ENCODE data around the gene NDUFA7.
"Not testable (repeated sequence)": the region's sequence is repeated elsewhere in the genome, so short reads cannot be mapped to it uniquely, and the experiment has no call there.

Gene NDUFA7

DNA sequence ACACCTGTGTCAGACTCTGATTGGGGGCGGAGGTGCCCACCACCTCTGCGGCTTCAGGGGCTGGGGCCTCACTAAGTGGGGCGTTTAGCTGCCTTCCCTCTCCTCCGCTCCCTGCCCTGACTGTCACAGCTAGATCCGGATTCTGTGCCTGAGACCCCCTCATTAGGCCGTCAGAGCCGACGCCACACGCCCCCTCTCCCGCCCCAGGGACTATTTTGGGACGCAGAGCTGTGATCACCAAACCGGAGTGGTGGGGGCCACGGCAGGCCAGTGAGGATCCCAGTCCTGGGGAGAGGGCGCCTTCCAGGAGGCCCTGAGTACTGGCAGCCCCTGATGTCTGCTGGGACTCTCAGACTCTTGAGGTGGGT, 21.1 kb upstream of the NDUFA7 start:
- in situ Hi-C loops (cut with MboI; ENCODE audit: low sequenced_read_pairs): no loop called here

DNA sequence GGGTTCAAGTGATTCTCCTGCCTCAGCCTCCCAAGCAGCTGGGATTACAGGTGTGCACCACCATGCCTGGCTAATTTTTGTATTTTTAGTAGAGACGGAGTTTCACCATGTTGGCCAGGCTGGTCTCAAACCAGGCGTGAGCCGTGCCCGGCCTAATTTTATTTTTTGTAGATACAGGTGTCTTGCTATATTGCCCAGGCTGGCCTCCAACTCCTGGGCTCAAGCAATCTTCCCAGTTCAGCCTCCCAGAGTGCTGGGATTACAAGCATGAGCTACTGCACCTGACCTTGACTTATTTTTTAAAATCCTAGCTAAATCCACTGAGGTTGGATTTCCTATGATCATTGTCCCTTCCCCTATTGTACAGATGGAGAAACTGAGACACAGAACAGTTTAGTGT, 20.3 kb upstream of the NDUFA7 start:
- in situ Hi-C loops (cut with MboI; ENCODE audit: low sequenced_read_pairs): not testable (repeated sequence)

DNA sequence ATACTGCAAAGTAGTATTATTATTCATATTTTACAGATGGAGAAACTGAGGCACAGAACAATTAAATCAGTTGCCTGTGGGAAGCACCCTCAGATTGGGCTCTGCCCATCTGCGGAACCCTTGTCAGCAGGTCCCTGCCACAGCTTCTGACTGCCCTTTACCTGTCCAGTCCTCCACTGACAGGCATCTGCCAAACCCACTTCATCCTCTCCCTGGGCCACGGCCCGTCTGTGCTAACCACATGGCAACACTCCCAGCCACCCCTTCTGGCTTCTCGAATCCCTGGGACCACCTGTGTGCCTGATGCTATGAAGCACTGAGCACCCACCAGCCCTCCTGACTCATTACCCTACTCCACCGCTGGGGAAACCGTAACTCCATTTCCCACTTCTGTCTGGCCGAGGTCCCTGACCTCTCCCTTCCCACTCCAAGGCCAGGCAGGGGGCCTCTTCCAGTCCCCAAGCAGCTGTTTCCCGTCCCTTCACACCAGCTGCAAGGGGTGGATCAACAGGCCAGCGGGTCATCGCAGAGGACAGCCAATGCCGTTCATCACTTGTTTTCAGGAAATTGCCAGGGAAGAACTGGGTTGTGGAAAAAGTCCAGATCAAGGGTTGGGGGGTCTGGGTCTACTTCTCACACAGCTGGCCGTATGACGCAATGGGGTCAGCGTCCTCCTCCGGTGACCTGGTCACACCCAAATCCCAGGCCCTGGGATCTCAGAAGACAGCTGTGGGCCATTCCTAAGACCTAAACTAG, 19.3 kb upstream of the NDUFA7 start:
- in situ Hi-C loops (cut with MboI; ENCODE audit: low sequenced_read_pairs): no loop called here

DNA sequence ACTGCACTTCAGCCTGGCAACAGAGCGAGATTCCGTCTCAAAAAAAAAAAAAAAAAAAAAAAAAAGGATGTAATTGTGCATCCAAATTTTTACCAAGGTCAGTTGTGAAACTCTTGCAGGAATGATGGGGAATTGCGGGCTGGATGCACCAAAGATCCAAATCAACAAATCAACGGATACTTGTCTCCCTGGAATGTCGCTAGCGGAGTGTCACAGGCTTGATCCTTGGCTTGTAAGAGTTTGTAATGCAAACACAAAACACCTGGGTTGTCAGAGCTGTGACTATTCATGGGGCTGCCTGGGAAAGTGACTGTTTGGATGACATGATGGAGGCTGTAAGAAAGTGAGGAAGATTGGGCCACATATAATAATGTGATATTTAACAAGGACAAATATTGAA, 17.7 kb upstream of the NDUFA7 start:
- in situ Hi-C loops (cut with MboI; ENCODE audit: low sequenced_read_pairs): no loop called here

DNA sequence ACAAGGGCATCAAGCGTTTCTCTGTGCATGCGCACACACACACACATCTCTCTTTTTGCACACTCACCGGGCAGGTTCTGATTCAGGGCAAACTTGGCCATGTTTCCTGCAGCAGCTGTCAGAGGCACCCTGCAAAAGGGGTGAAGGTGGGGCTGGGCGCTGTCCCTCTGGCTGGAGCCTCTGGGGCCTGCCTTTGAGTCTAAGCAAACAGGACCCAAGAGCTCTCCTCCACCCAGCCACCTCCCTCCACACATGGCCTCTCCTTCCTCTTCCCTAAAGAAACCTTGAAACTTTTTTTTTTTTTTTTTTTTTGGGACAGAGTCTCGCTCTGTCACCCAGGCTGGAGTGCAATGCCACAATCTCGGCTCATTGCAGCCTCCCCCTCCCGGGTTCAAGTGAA, 16.6 kb upstream of the NDUFA7 start:
- in situ Hi-C loops (cut with MboI; ENCODE audit: low sequenced_read_pairs): no loop called here

DNA sequence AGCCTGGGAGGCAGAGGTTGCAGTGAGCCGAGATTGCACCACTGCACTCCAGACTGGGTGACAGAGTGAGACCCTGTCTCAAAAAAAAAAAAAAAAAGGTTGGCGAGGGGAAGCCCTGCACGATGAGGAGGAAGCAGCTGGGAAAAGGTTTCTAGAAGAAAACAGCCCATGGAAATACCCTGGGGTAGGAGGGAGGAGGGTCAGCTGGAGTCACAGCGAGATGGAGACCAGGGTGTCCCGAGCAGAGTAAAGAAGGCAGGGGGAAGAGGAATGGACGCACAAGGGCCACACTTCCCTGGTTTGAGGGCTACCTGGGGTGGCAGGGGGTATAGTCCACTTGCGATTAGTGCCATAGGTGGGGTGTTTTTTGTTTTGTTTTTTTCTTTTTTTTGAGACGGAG, 15.5 kb upstream of the NDUFA7 start:
- in situ Hi-C loops (cut with MboI; ENCODE audit: low sequenced_read_pairs): no loop called here

DNA sequence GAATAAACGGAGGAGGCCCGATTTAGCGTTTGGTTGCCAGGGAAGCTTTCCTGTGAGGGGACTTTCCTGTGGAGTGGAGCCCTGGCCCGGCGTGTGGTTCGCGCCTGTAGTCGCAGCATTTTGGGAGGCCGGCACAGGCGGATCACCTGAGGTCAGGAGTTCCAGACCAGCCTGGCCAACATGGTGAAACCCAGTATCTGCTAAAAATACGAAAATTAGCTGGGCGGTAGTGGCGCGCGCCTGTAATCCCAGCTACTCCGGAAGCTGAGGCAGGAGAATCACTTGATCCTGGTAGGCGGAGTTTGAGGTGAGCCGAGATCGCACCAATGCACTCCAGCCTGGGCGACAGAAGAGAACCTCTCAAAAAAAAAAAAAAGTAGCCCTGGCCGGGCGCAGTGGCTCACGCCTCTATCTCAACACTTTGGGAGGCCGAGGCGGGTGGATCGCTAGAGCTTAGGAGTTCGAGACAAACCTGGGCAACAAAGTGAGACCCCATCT, 14.9 kb upstream of the NDUFA7 start:
- in situ Hi-C loops (cut with MboI; ENCODE audit: low sequenced_read_pairs): no loop called here

DNA sequence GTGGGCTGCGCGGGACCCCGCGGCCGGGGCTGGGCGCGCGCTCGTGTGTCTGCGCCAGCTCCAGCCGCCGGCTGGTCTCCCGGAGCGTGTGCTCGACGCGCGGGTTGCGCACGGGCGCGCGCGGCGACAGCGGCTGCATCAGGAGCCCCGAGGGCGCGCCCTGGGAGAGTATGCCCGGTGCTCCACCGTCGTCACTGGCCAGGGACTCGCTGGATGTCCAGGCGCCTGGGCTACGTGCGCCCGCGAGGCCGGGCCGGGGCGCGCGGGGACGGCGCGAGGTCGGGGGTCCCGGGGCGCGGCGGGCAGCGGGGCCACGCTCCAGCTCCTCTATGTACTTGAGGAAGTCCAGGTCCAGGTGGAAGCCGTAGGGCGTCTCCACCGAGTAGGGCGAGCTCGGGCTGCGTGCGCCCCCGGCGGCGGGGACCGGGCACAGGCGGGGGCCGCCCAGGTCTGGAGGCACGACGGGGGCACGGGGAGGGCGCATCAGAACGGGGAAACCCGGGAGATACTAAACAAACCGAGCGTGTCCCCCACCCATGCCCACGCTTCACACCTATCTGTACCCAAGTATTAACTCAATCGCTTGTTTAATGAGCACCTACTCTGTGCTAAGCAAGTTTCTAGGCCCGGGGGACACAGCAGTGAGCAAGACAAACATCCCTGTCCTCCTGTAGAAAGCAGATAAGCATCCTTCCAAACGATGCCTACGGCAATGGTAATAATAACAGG, 14.3 kb upstream of the NDUFA7 start:
- in situ Hi-C loops (cut with MboI; ENCODE audit: low sequenced_read_pairs): no loop called here

DNA sequence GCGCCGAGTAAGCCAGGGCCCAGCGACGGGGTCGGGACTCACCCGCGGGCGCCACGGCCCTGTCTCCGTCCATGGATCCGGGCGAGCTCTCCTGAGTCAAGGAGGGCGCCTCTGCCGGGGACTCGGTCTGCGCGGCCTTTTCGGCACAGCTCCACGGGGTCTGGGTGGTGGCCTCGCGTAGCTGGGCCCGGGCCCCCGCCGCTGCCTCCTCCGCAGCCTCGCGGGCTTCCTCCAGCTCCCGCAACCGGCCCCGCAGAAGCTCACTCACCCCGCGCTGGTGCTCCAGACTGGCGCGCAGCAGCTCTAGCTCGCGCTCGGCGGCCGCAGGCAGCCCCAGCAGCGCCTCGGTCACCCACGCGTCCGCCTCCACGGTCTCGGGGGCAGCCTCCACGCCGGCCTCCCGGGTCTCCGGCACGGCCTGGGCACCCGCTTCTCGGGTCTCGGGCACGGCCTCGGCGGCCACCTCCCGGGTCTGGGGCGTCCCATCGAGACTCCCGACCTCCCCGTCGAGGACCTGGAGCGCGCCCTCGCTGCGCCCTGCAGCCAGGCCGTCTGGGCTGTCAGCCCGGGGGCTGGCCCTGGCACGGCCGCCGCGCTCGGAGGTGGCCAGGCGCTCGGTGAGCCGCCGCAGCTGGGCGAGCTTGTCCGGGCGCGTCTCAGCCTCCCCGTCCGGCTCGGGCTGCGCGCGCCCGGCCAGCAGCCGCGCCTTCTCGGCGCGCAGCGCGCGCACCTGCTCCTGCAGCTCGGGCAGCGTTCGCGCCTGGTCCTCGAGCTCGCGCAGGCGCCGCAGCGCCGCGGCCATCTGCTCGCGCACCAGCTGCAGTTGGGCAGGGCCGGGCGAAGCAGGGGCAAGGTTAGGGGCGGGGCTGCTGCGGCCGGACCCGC, 13.5 kb upstream of the NDUFA7 start:
- in situ Hi-C loops (cut with MboI; ENCODE audit: low sequenced_read_pairs): no loop called here

DNA sequence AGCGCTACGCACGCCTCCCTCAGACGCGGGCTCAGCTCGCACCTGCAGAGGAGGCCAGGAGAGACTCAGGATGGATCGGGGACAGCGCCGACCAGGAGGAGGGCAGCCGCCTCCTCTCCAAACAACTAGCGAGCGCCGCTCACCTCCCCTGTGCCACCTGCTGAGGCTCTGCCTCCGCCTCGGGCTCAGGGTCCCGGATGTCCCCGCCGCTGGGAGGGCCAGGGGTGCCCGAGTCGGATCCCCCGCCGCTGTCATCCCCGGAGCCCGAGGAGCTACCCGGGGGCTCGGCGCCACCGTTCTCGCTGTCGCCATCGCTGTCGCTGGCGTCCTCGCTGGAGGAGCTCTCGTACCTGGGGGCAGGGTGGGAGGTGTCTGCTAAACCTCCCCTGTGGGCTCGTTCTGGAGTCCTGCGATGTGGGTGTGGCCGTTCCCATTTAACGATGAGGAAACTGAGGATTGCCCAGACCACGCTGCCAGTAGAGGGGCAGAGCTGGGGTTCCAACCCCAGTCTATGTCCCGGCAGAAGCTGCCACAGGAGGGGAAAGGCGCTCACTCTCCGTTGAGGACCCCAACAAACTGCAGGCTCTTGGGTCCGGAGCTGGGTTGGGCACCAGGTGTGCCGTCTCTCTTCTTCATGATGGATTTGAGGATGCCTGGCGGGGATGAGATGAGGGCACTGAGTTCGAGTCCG, 12.7 kb upstream of the NDUFA7 start:
- in situ Hi-C loops (cut with MboI; ENCODE audit: low sequenced_read_pairs): no loop called here

DNA sequence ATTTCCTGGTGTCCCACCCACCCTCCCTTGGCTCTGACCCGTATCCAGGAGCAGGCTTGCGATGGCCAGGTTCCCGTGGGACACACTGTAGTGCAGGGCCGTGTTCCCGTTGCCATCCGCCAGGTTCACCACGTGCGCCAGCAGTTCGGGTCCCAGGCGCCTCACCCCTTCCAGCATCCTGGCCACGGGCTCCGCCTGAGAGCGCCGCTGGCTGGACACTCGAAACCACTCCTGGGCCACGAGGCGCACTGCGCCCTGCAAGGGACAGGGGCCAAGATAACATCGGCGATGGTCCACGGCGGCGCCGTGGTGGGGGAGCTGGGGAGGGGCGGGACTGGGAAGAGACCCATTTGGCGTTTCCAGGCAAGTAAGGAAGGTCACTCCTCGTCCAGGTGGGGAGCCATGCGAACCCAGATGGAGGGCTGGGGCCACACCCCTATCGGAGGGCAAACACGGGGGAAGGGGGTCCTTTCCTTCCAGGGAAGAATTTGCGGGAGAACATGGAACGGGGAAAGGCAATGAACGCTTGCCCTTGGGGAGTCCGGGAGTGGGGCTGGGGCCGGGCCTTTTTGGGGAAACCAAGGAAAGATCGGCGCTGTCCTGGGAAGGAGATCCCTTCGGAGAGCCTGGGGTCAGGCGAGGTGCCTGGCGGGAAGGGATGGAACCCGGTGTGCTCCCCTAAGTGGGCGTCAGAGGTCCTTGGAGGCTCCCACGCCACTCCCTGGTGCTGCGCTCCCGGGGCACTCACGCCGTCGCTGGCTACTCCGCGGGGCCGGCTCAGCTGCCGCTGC, 12.0 kb upstream of the NDUFA7 start:
- in situ Hi-C loops (cut with MboI; ENCODE audit: low sequenced_read_pairs): no loop called here

DNA sequence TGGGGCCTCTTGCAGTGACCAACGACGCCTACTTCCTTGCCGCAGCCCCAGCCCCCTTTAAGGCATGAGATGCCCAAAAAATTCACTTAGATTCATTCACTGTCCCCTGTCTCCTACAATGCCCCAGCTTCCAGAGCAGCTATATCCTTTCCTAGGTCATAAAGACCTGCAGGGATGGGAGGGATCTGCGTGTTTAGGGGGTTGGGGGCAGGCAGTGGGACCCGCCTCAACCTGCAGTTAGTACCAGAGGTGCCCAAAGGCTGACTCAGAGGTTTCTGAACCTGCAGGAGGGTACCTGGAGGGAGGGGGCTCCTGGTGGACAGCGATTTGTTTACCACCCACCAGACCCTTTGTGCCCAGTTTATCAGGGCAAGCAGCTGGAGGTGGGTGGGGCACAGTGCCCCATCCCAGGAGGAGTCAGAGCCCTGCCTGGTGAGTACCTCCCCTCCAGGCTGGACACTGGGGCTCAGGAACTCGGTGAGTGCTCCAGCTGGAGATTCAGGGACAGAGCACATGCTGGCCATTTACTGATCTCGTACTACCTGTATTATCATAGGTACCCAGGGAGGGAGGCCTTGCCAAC, 10.2 kb upstream of the NDUFA7 start:
- in situ Hi-C loops (cut with MboI; ENCODE audit: low sequenced_read_pairs): no loop called here

DNA sequence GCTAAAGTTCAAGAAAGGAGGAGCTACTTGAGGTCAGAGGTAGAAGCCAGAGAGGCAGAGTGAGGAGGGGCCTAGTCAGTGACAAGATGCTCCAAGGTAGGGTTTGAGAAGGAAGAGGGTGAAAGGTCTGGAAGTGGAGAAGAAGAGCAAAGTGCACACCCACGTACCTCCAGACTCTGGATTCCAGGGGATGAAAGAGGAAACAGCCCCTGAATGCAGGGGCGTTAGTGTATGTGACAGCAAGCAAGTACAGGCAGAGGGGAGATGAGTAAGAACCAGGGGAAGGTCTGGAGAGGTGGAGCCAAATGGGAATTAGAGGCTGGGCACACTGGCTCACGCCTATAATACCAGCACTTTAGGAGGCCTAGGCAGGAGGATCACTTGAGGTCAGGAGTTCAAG, 8.8 kb upstream of the NDUFA7 start:
- in situ Hi-C loops (cut with MboI; ENCODE audit: low sequenced_read_pairs): no loop called here

DNA sequence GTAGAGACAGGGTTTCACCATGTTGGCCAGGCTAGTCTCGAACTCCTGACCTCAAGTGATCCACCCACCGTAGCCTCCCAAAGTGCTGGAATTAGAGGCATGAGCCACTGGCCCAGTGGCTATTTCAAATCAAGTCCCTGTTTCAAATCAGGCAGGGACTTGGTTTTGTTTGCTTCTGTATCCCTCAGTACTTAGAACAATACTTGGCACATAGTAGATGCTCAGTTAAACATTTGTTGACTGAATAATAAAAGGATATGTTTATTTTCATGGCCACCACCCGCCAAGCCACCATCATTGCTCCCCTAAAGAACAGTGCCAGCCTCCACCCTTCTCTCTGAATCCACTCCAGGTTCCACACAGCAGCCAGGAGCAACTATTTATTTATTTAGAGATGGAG, 4.3 kb upstream of the NDUFA7 start:
- in situ Hi-C loops (cut with MboI; ENCODE audit: low sequenced_read_pairs): no loop called here

DNA sequence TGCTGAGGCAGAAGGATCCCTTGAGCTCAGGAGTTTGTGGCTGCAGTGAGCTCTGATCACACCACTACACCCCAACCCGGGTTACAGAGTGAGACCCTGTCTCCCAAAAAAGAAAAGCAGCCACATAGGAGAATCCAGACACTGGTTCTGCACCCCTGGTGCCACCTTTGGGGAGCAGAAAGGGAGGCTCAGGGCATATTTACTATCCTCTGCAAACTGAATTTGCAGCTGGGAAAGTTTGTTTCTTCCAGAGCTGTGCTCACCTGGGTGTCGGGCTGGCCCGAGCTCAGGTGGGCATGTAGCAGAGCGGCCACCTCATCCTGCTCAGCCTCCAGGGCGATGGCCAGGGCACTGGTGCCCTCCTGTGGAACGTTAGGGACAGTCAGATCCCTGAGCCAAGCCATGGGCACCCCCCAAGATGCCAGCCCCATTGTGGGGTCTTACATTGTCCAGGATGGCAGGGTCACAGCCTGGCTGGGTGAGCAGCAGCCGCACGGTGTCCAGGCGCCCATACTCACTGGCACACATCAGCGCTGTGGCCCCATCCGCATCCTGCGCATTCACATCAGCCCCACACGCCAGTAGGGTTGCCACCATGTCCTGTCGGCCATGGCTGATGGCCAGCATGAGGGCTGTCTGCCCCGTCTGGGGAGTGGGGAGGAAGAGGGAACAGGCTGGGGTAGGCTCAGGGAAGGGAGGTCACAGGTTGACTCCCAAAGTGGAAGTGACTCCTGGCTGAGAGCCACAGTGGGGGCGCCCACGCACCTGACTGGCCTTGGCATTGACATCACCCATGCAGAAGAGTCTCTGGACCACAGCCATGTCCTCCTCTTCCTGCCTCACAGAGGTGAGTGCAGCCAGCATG, 3.2 kb upstream of the NDUFA7 start:
- in situ Hi-C loops (cut with MboI; ENCODE audit: low sequenced_read_pairs): no loop called here

DNA sequence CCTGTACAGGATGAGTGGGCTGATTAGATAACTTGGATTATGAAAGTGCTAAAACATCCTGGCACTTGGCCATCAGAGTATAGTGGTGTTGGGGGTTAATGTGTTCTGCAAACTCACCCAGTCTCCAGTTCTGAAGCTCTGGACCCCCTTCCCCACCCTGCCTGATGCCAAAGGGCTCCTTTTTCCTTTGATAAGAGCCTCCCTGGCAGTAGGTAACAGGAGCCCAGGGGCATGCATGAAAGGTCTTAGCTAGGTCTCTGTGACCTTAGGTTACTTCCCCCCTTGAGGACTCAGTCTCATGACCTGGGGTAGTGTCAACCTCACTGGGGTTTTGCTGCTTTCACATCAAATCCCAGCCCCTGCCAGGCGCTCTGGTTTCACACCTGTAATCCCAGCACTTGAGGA, 2.6 kb upstream of the NDUFA7 start:
- in situ Hi-C loops (cut with MboI; ENCODE audit: low sequenced_read_pairs): no loop called here

DNA sequence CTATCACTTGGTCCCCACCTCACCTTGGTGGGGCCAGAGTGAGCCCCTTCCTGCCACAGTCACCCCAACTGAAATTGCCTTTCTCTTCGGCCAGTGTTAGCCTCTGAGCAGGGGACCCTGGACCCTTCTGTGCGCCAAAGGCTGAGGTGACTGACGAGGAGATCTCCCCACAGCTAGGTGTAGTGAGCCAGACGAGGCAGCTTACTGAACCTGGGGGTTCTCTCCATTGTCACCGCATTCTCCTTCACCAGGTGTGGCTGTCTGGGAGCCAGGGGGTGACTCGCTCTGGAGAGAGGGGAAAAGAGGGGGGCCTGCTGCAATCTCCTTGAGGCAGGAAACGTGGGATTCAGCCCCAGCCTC, 1.4 kb upstream of the NDUFA7 start:
- in situ Hi-C loops (cut with MboI; ENCODE audit: low sequenced_read_pairs): no loop called here

DNA sequence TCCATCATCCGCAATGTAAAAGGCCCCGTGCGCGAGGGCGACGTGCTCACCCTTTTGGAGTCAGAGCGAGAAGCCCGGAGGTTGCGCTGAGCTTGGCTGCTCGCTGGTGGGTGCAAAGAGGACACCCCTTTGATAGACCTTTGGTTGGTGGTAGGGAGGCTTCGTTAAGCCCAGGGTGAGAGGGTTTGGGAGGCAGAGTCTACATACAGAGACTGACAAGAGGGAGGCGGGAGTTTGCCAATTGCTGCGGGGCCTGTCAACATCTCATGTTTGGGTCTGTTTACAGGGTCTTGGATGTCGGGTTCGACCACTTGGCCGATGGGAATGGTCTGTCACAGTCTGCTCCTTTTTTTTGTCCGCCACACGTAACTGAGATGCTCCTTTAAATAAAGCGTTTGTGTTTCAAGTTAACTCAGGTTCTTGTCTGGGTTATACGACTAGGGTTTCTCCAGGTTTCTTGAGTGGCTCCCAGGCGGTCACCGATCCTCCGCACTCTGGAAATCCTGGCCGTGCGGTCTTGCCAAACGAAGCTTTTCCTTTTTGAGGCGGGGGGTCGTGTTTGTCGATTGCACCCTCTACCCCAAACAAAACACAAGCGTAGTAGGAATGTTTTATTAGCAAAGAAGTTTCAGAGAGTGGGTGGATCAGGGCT, 937 bp upstream of the NDUFA7 start:
- in situ Hi-C loops (cut with MboI; ENCODE audit: low sequenced_read_pairs): no loop called here
